ENCODE results near the gene HAPLN3. TPM values are rescaled to one million over a fixed set of nuclear protein-coding genes. Genes with fewer than 3 reads are reported as not detected.

HAPLN3 gene
- total and polyA plus RNA-seq, 4 donors = 0.21 to 0.51 (median 0.34) TPM

DNA sequence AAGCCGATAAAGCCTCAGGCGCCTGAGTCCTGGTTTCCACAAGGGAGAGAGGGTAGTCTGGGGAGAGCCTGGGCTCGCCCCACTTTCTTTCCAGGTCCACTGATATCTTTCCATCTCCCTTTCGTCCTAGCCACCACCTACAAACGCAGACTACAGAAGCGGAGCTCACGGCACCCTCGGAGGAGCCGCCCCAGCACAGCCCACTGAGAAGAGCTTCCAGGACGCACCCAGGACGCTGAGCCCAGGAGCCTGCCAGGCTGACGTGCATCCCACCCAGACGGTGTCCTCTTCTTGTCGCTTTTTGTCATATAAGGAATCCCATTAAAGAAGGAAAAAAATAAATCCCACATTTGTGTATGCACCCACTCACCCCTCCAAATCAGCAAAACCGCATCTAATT is 21.1 kb downstream of the HAPLN3 start:
- H3K9me3 ChIP-seq (ENCODE audit: control insufficient read depth in 4 of 4, low read length in 3 of 4) = no peaks in the 10 kb centered on the region
- no peak overlapping the region for H3K4me3 ChIP-seq (ENCODE audit: low read depth in 1 of 3, low read length in 3 of 3)
- H3K27ac ChIP-seq (ENCODE audit: low read depth in 1 of 2, low read length in 2 of 2) = no peak overlapping the region
- H3K9ac ChIP-seq (ENCODE audit: low read depth in 1 of 2, low read length in 2 of 2) = no peak overlapping the region
- H3K27me3 ChIP-seq (ENCODE audit: control insufficient read depth in 4 of 4, insufficient read depth in 4 of 4, low read length in 3 of 4) = peaks cover 0 to 3% (median 0%) of the 10 kb centered on the region in 4 donors
- H3K36me3 ChIP-seq (ENCODE audit: control insufficient read depth in 4 of 4, insufficient read depth in 3 of 4, low read depth in 1 of 4, low read length in 3 of 4) = no peaks in the 10 kb centered on the region
- no peak for TF ChIP-seq YY1 (IDR thresholded peaks at IDR 0.05)
- no peak for DNase-seq (ENCODE audit: low spot score)
- no peaks in the 10 kb centered on the region for H3K4me1 ChIP-seq (ENCODE audit: control insufficient read depth in 4 of 4, insufficient read depth in 4 of 4, low read length in 3 of 4)
- WGBS = 74% methylated on average over 15 of the region's 15 CpGs

DNA sequence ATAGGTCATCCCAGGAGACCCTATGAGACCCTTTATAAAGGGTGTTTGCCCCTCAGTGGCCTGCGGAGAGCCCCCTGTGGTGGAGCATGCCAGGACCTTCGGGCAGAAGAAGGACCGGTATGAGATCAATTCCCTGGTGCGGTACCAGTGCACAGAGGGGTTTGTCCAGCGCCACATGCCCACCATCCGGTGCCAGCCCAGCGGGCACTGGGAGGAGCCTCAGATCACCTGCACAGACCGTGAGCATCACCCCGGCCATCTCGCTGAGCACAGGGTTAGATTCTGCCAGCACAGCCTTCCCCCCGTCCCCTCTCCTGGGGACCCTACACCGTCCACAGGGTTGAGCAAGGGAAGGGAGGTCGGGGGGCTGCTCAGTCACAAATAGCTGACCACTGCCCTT is 21.6 kb downstream of the HAPLN3 start:
- Histone ChIP-seq H3K36me3 (ENCODE audit: control insufficient read depth in 4 of 4, insufficient read depth in 3 of 4, low read depth in 1 of 4, low read length in 3 of 4) (no peaks in the 10 kb centered on the region), H3K27ac (ENCODE audit: low read depth in 1 of 2, low read length in 2 of 2) (no peak overlapping the region), H3K9me3 (ENCODE audit: control insufficient read depth in 4 of 4, low read length in 3 of 4) (no peaks in the 10 kb centered on the region), H3K9ac (ENCODE audit: low read depth in 1 of 2, low read length in 2 of 2) (no peak overlapping the region), H3K4me3 (ENCODE audit: low read depth in 1 of 3, low read length in 3 of 3) (no peak overlapping the region), H3K4me1 (ENCODE audit: control insufficient read depth in 4 of 4, insufficient read depth in 4 of 4, low read length in 3 of 4) (no peaks in the 10 kb centered on the region), H3K27me3 (ENCODE audit: control insufficient read depth in 4 of 4, insufficient read depth in 4 of 4, low read length in 3 of 4) (peaks cover 0 to 4% (median 0%) of the 10 kb centered on the region in 4 donors)
- no peak for DNase-seq (ENCODE audit: low spot score)
- TF ChIP-seq, protein P1, sequence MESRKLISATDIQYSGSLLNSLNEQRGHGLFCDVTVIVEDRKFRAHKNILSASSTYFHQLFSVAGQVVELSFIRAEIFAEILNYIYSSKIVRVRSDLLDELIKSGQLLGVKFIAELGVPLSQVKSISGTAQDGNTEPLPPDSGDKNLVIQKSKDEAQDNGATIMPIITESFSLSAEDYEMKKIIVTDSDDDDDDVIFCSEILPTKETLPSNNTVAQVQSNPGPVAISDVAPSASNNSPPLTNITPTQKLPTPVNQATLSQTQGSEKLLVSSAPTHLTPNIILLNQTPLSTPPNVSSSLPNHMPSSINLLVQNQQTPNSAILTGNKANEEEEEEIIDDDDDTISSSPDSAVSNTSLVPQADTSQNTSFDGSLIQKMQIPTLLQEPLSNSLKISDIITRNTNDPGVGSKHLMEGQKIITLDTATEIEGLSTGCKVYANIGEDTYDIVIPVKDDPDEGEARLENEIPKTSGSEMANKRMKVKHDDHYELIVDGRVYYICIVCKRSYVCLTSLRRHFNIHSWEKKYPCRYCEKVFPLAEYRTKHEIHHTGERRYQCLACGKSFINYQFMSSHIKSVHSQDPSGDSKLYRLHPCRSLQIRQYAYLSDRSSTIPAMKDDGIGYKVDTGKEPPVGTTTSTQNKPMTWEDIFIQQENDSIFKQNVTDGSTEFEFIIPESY (IDR thresholded peaks at IDR 0.05) = no peak
- TF ChIP-seq HNF4G (IDR thresholded peaks at IDR 0.05) (no peak), SP1 (IDR thresholded peaks at IDR 0.05) (no peak), TAF1 (conservative IDR thresholded peaks at IDR 0.05) (no peak), FOXA2 (IDR thresholded peaks at IDR 0.05) (no peak), NR2F2 (IDR thresholded peaks at IDR 0.05) (no peak), RAD21 (IDR thresholded peaks at IDR 0.05) (no peak), GABPA (IDR thresholded peaks at IDR 0.05 in 1 of 2, conservative IDR thresholded peaks at IDR 0.05 in 1 of 2) (no peak), HNF4A (conservative IDR thresholded peaks at IDR 0.05) (no peak), EGR1 (IDR thresholded peaks at IDR 0.05; ENCODE audit: low read depth in 2 of 2) (no peak), YY1 (IDR thresholded peaks at IDR 0.05) (no peak), JUND (IDR thresholded peaks at IDR 0.05) (no peak), RXRA (IDR thresholded peaks at IDR 0.05) (no peak)
- TF ChIP-seq, protein P2, sequence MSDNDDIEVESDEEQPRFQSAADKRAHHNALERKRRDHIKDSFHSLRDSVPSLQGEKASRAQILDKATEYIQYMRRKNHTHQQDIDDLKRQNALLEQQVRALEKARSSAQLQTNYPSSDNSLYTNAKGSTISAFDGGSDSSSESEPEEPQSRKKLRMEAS (IDR thresholded peaks at IDR 0.05) = no peak
- TF ChIP-seq, protein P3, sequence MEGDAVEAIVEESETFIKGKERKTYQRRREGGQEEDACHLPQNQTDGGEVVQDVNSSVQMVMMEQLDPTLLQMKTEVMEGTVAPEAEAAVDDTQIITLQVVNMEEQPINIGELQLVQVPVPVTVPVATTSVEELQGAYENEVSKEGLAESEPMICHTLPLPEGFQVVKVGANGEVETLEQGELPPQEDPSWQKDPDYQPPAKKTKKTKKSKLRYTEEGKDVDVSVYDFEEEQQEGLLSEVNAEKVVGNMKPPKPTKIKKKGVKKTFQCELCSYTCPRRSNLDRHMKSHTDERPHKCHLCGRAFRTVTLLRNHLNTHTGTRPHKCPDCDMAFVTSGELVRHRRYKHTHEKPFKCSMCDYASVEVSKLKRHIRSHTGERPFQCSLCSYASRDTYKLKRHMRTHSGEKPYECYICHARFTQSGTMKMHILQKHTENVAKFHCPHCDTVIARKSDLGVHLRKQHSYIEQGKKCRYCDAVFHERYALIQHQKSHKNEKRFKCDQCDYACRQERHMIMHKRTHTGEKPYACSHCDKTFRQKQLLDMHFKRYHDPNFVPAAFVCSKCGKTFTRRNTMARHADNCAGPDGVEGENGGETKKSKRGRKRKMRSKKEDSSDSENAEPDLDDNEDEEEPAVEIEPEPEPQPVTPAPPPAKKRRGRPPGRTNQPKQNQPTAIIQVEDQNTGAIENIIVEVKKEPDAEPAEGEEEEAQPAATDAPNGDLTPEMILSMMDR (IDR thresholded peaks at IDR 0.05; ENCODE audit: low read depth, low read length, missing input control) = no peak
- TF ChIP-seq, protein P4, sequence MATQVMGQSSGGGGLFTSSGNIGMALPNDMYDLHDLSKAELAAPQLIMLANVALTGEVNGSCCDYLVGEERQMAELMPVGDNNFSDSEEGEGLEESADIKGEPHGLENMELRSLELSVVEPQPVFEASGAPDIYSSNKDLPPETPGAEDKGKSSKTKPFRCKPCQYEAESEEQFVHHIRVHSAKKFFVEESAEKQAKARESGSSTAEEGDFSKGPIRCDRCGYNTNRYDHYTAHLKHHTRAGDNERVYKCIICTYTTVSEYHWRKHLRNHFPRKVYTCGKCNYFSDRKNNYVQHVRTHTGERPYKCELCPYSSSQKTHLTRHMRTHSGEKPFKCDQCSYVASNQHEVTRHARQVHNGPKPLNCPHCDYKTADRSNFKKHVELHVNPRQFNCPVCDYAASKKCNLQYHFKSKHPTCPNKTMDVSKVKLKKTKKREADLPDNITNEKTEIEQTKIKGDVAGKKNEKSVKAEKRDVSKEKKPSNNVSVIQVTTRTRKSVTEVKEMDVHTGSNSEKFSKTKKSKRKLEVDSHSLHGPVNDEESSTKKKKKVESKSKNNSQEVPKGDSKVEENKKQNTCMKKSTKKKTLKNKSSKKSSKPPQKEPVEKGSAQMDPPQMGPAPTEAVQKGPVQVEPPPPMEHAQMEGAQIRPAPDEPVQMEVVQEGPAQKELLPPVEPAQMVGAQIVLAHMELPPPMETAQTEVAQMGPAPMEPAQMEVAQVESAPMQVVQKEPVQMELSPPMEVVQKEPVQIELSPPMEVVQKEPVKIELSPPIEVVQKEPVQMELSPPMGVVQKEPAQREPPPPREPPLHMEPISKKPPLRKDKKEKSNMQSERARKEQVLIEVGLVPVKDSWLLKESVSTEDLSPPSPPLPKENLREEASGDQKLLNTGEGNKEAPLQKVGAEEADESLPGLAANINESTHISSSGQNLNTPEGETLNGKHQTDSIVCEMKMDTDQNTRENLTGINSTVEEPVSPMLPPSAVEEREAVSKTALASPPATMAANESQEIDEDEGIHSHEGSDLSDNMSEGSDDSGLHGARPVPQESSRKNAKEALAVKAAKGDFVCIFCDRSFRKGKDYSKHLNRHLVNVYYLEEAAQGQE (IDR thresholded peaks at IDR 0.05) = no peak
- 82% methylated on average over 13 of the region's 13 CpGs for WGBS

Measured in liver (tissue), 9 donors.